Measurements from ENCODE around the gene ADGRG3. TPM values are rescaled to one million over a fixed set of nuclear protein-coding genes. Genes with fewer than 3 reads are reported as not detected.

ADGRG3 gene
- total and polyA plus RNA-seq, 2 of the 8 experiments (the other 6 are each of a cell fraction or from before 2014, with no cell fraction given), result 0.28 to 0.98 TPM

GRCh38 chr16:57633383-57634064 is 34.6 kb upstream of the ADGRG3 start:
- Histone ChIP-seq H3K9me3 (ENCODE audit: insufficient read depth in 2 of 2, low read depth in 1 of 2, low read length in 1 of 2) (no peaks in the 10 kb centered on the region), H2BK12ac (ENCODE audit: low read depth, low read length) (no peak overlapping the region), H3K56ac (replicated peaks; ENCODE audit: insufficient read length, low read depth, low read length) (no peak overlapping the region), H3K27me3 (replicated peaks in 1 of 4; ENCODE audit: control insufficient read depth in 3 of 4, extremely low read depth in 1 of 4, insufficient read depth in 3 of 4, low read length in 3 of 4) (peaks cover 0 to 2% (median 0%) of the 10 kb centered on the region in 4 experiments; a peak in 3 of 7 replicates), H3K23me2 (ENCODE audit: low read depth, low read length) (peaks cover 4% of the 10 kb centered on the region; the same call in 1 of the 2 replicates), H4K8ac (ENCODE audit: extremely low read depth, insufficient read depth, low read length) (no peak overlapping the region), H2BK5ac (ENCODE audit: low read depth, low read length) (no peak overlapping the region), H2BK15ac (ENCODE audit: low read length) (no peak overlapping the region), H3K4me1 (replicated peaks in 1 of 4; ENCODE audit: control insufficient read depth in 3 of 4, insufficient read depth in 4 of 4, low read length in 3 of 4) (peaks cover 0 to 4% (median 2%) of the 10 kb centered on the region in 4 experiments; a peak in 5 of 7 replicates), H3K9ac (replicated peaks in 1 of 4; ENCODE audit: extremely low read depth in 1 of 4, low read depth in 3 of 4, low read length in 3 of 4) (no peak overlapping the region), H3K27ac (ENCODE audit: low read depth, low read length) (no peak overlapping the region), H4K91ac (replicated peaks; ENCODE audit: insufficient read length, low read length) (no peak overlapping the region), H3K79me1 (ENCODE audit: low read depth, low read length) (no peaks in the 10 kb centered on the region), H2AK5ac (ENCODE audit: low read depth, low read length) (no peak overlapping the region), H3K79me2 (ENCODE audit: control insufficient read depth in 1 of 2, insufficient read depth in 2 of 2, low read length in 2 of 2) (no peaks in the 10 kb centered on the region), H3K23ac (ENCODE audit: insufficient read length) (no peak overlapping the region), H3K36me3 (ENCODE audit: control insufficient read depth in 2 of 4, insufficient read depth in 4 of 4, low read length in 3 of 4) (no peaks in the 10 kb centered on the region), H2BK20ac (ENCODE audit: low read length) (no peak overlapping the region), H3K4ac (replicated peaks; ENCODE audit: insufficient read length, low read depth, low read length) (no peak overlapping the region), H2BK120ac (replicated peaks; ENCODE audit: low read depth, low read length) (no peak overlapping the region), H3K18ac (ENCODE audit: extremely low read depth, low read length) (no peak overlapping the region; the same call in 1 of the 2 replicates), H4K20me1 (replicated peaks in 1 of 2; ENCODE audit: control insufficient read depth in 1 of 2, insufficient read depth in 2 of 2, low read length in 2 of 2) (peaks cover 0 to 6% of the 10 kb centered on the region in 2 experiments), H3K14ac (ENCODE audit: insufficient read length) (no peak overlapping the region), H3K4me2 (ENCODE audit: insufficient read depth in 1 of 2, low read depth in 2 of 2, low read length in 2 of 2) (no peak overlapping the region), H4K5ac (ENCODE audit: insufficient read length, low read depth, low read length) (no peak overlapping the region), H3K4me3 (ENCODE audit: extremely low read depth in 1 of 4, insufficient read depth in 2 of 4, low read depth in 3 of 4, low read length in 4 of 4) (no peak overlapping the region), H2AFZ (ENCODE audit: low read length) (no peak overlapping the region)
- DNase-seq (ENCODE audit: low read depth in 1 of 2, low spot score in 2 of 2) (no peak), FAIRE-seq (no peak)
- POLR2A ChIA-PET (ENCODE audit: partially characterized antibody), result interaction anchor here (0.6 to 1.5 kb wide), 3 partner anchors 10 to 38 kb away, joined by 3 to 6 read pairs (median 3); no protein-coding TSS in a partner anchor
- WGBS, 2 experiments (ENCODE audit: extremely low coverage in 1 of 2, insufficient coverage in 1 of 2, insufficient read length in 1 of 2, insufficient replicate concordance in 2 of 2, low coverage in 1 of 2, low lambda C conversion rate in 2 of 2, missing lambda C conversion rate in 1 of 2), result 87% methylated on average over 11 of the region's 11 CpGs; no CpG with 5 or more reads in 1 of the 2 experiments
- CTCF ChIA-PET (ENCODE audit: partially characterized antibody), result interaction anchor here (1.0 to 9.2 kb wide), 5 partner anchors 12 to 57 kb away, joined by 3 to 104 read pairs (median 6); no protein-coding TSS in a partner anchor
- TF ChIP-seq JUND (IDR thresholded peaks at IDR 0.05; ENCODE audit: low read length) (no peak), BCL11A (IDR thresholded peaks at IDR 0.05; ENCODE audit: low read depth in 2 of 2, low read length in 2 of 2) (no peak), CTBP2 (IDR thresholded peaks at IDR 0.05; ENCODE audit: borderline replicate concordance, insufficient read depth, insufficient read length, low read length) (no peak), ASH2L (IDR thresholded peaks at IDR 0.05; ENCODE audit: low read length) (no peak), SIX5 (IDR thresholded peaks at IDR 0.05; ENCODE audit: low read depth, low read length) (no peak), EP300 (IDR thresholded peaks at IDR 0.05; ENCODE audit: borderline replicate concordance in 1 of 2, low read depth in 2 of 2, low read length in 2 of 2) (no peak), CHD1 (IDR thresholded peaks at IDR 0.05; ENCODE audit: low read depth, low read length) (no peak), KDM1A (IDR thresholded peaks at IDR 0.05; ENCODE audit: borderline replicate concordance, low read length) (no peak), KDM5A (IDR thresholded peaks at IDR 0.05; ENCODE audit: low read length) (no peak)
- TF ChIP-seq, protein P1, sequence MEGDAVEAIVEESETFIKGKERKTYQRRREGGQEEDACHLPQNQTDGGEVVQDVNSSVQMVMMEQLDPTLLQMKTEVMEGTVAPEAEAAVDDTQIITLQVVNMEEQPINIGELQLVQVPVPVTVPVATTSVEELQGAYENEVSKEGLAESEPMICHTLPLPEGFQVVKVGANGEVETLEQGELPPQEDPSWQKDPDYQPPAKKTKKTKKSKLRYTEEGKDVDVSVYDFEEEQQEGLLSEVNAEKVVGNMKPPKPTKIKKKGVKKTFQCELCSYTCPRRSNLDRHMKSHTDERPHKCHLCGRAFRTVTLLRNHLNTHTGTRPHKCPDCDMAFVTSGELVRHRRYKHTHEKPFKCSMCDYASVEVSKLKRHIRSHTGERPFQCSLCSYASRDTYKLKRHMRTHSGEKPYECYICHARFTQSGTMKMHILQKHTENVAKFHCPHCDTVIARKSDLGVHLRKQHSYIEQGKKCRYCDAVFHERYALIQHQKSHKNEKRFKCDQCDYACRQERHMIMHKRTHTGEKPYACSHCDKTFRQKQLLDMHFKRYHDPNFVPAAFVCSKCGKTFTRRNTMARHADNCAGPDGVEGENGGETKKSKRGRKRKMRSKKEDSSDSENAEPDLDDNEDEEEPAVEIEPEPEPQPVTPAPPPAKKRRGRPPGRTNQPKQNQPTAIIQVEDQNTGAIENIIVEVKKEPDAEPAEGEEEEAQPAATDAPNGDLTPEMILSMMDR (IDR thresholded peaks at IDR 0.05; ENCODE audit: control extremely low read depth in 1 of 3, insufficient read depth in 1 of 3, low read depth in 1 of 3, low read length in 3 of 3), result no peak
